Hematopoietic multipotent progenitor cell (in vitro differentiated cells): Measurements from ENCODE around the gene ICA1. TPM values are rescaled to one million over a fixed set of nuclear protein-coding genes. Genes with fewer than 3 reads are reported as not detected.
"Not testable (repeated sequence)": the region's sequence is repeated elsewhere in the genome, so short reads cannot be mapped to it uniquely, and the experiment has no call there.

Source experiments
- DNase-seq, 3 donors: peaks; one replicate each; pipeline ENCODE4 v3.0.0-alpha.2; 2011 to 2015; ENCODE audit warnings: low read depth in 2 of 3, low spot score in 2 of 3
- total RNA-seq: library from RNA; depleted of rRNA; stranded (reverse); fragments of >200 nt; gene quantifications from one replicate; pipeline ENCODE4 v1.2.3, GENCODE V29; 2012

Gene ICA1
- total RNA-seq, result 14.0 TPM

DNA sequence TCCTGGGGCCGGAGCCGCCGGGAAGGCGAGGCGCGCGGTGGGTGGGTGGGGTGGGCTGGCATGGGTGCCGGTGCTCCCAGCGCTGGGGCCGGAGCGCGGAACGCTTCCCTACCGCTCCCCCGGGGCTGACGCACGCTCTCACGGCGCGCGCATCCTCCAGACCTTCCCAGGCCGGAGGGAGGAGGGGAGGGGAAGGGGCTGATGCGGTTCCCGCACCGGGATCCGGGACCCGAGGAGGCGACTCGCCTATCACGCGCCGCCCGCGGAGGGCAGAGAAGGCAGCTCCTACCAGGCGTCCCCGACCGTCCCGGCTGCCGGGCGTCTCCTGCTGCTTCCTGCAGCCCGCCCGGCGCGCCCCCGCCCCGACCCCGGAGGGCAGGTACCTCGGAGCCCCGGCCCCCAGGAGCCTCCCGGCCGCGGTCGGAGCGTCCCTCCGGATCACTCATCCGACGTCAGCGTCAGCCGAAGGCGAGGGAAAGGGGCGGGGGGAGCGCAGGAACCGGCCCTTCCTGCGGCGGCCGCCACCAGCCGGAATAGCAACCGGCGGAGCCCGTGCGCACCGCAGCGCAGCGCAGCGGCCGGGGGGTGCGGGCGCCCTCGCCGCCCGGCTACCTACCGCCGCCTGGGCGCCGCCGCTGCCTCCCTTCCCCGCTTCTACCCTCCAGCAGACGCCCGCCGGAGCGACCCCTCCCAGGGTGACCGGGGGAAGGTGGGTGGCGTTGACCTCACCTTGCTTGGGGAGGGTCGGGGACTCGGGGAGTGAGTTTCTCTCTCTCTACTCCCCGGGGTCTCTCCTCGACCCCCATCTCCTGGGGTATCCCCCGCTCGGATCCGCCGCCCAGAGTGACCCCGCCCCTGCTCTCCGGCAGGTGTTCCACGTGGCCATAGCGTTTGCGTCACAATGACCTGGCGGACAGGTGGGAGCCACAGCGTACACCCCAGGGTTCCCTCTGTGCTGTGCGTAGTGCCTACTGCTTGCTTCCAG is at the start of gene ICA1:
TSS of gene ICA1 (minus strand) at position 457 of the 985 bp plus-strand sequence. CDS start 26,241 bp downstream, outside the sequence.
- peak in 2 of 3 donors; percentile 50 to 62 for DNase-seq

DNA sequence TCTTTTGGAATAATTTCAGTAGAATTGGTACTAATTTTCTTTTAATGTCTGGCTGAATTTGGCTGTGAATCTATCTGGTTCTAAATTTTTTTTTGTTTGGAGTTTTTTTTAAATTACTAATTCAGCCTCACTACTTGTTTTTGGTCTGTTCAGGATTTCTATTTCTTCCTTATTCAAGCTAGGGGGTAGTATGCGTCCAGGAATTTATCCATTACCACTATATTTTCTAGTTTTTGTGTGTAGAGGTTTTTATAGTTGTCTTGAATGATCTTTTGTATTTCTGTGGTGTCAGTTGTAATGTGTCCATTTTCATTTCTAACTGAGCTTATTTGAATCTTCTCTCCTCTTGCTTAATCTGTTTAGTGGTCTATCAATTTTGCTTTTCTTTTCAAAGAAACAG is 48.9 kb upstream of the ICA1 start:
- DNase-seq, result no peak

DNA sequence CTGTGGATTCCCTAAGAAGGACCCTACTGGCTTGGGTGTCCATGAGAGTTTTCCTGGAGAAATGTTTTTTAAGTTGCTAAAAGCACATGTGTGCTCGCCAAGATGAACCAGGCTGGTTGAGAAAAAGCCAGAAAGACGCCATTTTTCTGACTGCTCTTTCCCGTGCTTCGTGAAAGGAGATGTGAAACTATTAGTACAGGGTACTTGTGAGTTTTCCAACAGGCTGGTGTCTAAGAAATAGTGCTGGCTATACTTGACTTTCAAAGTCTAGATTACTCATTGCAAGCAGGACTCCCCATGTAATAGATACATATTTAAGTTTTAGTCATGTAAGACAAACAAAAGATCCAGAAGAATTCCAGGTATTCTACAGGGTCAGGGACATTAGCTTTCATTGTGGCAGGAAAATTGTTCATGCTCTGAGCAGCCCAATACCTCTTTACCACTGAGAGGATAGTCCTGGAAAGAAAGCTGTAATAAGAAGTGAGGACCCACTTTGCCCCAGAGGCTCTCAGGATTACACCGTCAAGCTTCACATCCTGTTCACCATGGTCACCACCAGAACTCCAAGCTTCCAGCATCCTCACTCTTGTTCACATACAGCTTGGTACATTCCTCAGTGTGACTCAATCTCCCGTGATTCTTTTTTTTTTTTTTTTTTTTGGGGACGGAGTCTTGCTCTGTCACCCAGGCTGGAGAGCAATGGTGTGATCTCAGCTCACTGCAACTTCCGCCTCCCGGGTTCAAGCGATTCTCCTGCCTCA is 43.8 kb upstream of the ICA1 start:
- DNase-seq, result no peak

- DNase-seq, result no peak
Observed at GRCh38 chr7:8305104-8305503, 43.1 kb upstream of the ICA1 start.

DNA sequence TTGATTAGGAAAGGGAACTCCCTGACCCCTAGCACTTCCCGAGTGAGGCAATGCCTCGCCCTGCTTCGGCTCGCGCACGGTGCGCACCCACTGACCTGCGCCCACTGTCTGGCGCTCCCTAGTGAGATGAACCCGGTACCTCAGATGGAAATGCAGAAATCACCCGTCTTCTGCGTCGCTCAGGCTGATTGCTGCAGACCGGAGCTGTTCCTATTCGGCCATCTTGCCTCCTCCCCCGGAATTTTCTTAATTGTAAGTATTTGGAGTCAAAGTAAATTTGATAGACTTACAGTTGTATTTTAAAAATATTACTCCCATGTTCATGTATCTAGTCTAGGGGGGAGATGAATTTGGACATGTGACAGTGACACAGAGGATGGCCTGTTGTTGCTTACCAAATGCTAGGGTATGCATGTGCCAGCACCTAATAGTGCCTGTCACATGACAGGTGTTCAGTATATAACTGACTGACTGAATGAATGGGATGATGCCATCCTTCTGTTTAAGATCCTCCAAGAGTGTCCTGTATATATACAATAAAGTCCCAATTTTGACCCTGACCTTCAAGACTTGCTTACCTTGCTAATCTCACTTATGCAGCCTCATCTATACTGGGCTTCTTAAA is 42.0 kb upstream of the ICA1 start:
- DNase-seq, result no peak

DNA sequence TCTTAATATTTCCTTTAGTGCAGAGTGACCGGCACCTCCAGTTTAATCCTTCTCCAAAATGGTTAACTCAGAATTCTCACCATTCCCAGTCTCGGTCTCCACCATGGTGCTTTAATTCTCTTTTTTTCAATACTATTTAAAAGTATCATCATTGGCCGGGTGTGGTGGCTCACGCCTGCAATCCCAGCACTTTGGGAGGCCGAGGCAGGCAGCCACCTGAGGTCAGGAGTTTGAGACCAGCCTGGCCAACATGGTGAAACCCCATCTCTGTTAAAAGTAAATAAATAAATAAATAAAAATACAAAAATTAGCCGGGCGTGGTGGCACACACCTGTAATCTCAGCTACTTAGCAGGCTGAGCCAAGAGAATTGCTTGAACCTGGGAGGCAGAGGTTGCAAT is 35.1 kb upstream of the ICA1 start:
- not testable (repeated sequence) for DNase-seq

- no peak for DNase-seq
Observed at GRCh38 chr7:8296362-8296659, 34.3 kb upstream of the ICA1 start.

GRCh38 chr7:8295638-8296361 is 33.8 kb upstream of the ICA1 start:
- DNase-seq, result peak; percentile 19 to 89 (median 75)

GRCh38 chr7:8291397-8292141 is 29.6 kb upstream of the ICA1 start:
- no peak for DNase-seq

- DNase-seq, result no peak
Observed at GRCh38 chr7:8290645-8291308, 28.8 kb upstream of the ICA1 start.

DNA sequence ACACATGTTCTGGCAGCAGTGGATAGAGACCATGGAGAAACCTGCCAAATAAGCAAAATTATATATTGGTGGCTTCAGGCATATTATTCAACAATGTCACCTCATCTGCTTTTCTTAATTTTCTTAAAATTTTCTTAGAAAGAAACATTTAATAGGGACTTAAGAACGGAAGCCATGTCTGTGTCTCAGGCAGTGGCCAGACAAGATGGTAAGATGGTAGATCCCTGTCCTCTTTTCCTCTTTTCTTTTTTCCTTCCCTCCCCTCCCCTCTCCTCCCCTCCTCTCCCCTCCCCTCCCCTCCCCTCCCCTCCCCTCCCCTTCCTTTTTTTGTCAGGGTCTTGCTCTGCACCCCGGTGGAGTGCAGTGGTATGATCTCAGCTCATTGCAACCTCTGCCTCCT is 24.2 kb upstream of the ICA1 start:
- no peak for DNase-seq

DNA sequence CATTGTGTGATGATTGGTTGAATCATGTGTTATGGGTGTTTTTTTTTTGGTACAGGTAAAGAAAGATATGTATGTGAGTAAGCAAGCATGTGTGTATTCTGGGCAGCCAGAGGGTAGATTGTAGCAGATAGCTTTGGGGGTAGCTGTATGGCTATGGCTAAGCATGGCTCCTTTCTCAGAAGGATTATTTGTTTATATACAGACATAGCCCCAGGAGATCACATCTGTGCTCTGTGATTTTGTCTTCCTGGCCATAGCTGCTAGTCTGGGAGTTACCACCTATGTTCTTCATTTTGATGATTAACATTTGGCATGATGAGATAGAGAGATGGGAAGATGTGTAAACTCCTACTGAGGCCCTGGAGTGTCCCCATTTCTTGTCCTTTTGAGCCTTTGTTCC is 23.2 kb upstream of the ICA1 start:
- no peak for DNase-seq

GRCh38 chr7:8284606-8285005 is 22.6 kb upstream of the ICA1 start:
- no peak for DNase-seq

GRCh38 chr7:8283968-8284367 is 22.0 kb upstream of the ICA1 start:
- DNase-seq, result no peak

DNA sequence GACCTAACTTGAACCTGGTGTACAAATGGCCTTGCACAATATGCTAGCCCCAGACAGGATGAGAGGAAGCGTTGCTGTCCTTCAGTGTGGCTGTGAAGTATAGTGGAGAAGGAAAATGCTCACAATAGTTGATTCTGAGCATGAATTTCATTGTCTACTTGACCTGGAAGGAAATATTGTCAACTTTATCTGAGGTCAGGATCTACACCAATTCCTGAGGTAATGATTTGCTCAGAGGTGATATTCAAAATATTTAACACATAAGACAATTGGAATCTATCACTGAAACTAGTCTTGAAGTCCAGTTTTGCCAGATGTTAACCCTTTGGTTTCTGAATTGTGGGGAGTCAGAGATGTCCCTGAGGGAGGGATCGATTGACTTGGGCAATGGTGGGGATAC is 20.9 kb upstream of the ICA1 start:
- no peak for DNase-seq

DNA sequence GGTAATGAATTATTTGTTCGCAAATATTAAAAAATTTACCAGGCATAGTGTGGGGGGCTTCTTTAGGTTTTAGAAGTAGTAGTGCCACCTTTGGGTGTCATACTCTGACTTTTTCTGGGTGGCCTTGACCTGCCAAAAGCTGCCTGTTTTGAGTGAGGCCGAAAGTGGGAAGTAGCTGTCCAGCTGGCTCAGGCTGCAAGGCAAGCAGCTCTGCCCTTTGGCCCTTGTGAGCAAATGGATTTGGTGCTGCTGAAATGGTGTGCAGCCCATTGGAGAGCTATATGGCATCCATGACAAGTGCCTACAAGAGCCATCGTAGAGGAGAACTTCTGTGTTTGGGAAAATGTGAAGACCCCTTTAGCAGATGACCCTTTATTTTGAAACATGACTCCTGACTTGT is 20.2 kb upstream of the ICA1 start:
- DNase-seq, result no peak

DNA sequence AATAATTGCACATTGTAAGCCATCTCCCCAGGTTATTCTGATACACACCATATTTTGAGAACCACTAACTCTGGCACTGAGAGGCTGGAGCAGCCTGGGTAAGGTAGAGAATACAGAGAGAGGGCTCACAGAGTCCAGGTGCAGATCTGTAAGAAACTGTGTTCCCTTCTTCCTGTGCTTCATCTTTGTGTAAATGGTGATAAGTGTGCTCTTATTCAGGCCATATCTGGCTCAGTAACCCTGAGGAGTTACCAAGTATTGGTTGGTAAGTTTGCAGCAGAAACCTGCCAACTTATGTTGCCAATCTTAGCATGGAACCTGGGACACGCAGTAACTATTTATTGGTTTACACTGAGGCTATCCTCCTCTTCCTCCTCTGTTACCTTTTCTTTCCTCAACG is 16.2 kb upstream of the ICA1 start:
- DNase-seq, result no peak

- no peak for DNase-seq
Observed at GRCh38 chr7:8277394-8277982, 15.5 kb upstream of the ICA1 start.

DNA sequence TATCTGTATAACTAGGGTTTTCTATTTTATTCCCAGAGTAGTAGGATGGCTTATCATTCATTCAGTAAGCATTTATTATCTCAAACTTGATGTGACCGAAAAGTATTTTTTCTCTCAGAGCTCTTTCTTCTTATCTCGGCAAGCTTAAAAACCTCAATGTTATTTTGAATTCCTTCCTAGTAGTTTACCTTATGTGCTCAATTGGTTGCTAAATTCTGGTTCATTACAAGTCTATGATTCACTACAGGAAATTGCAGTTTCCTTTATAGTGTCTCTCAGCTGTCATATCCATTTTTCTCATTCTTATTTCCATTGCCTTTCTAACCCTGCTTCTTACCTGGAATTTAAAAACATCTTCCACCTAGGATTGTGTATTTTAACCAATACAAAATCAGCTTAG is 12.6 kb upstream of the ICA1 start:
- DNase-seq, result no peak
